Right ventricle myocardium inferior (tissue), 1 donor: ENCODE results near the gene ARHGEF18. TPM values are rescaled to one million over a fixed set of nuclear protein-coding genes. Genes with fewer than 3 reads are reported as not detected.
A peak's percentile ranks its signal among the peaks of the same experiment; 100 is the strongest.
"Not testable (repeated sequence)": the region's sequence is repeated elsewhere in the genome, so short reads cannot be mapped to it uniquely, and the experiment has no call there.

Experiments
- ATAC-seq: fragments of 200-7000 bp; cut with Tn5 transposase; one replicate; pipeline ENCODE4 v1.9.1; 2020; ENCODE audit warnings: mild to moderate bottlenecking, moderate library complexity
- DNase-seq: peaks from one replicate; pipeline ENCODE4 v3.0.0; 2021; ENCODE audit errors: missing footprints
- intact Hi-C: fragments of 100-400 bp; cut with DNase I; formaldehyde crosslinking; loops from one replicate; pipeline ENCODE4 v1.11.0; 2022
- total RNA-seq: library from RNA; stranded (reverse); fragmentation: NEBNext Ultra II Directional; extraction: Animal tissue kit (Norgen Biotek cat#: 25700); gene quantifications from one replicate; pipeline ENCODE4 v1.2.1, GENCODE V29; 2021
- donor health status: DM: no; HTN: yes; CAD: no; lungs with severe emphysema.

Gene ARHGEF18
- total RNA-seq, 1 donor from 2014 or later, result 8.5 TPM

DNA sequence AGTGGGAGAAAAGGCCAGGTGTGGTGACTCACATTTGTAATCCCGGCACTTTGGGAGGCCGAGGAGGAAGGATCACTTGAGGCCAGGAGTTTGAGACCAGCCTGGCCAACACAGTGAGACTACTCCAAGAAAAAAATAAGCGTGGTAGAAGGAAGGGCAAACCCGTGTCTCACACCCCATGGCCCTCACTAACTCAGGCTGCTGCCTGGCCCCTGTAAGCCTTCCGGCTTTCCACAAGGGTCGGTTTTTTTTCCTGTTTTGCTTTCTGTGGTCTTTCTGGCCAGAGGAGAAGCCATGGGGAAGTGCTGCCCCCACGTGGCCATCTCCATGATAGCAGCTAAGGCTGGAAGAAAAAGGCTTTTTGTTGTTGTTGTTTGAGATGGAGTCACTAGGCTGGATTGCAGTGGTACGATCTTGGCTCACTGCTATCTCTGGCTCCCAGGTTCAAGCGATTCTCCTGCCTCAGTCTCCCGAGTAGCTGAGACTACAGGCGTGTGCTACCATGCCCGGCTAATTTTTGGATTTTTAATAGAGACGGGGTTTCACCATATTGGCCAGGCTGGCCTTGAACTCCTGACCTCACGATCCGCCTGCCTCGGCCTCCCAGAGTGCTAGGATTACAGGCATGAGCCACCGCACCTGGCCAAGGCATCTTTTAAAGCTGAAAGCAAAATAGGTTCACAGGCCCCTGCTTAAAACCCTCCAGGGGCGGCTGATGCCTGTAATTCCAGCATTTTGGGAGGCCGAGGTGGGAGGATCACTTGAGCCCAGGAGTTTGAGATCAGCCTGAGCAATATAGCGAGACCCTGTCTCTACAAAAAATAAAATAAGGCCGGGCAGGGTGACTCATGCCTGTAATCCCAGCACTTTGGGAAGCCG lies 7.5 kb upstream of the ARHGEF18 start:
- DNase-seq (peak; percentile 90), ATAC-seq (peak; percentile 54)
- intact Hi-C loops, result loop anchor here (1.0 to 2.0 kb wide), 2 partner anchors 192 to 239 kb away; no protein-coding TSS in a partner anchor

GRCh38 chr19:7342143-7342542 lies 6.6 kb upstream of the ARHGEF18 start:
- intact Hi-C loops, result no loop called here

DNA sequence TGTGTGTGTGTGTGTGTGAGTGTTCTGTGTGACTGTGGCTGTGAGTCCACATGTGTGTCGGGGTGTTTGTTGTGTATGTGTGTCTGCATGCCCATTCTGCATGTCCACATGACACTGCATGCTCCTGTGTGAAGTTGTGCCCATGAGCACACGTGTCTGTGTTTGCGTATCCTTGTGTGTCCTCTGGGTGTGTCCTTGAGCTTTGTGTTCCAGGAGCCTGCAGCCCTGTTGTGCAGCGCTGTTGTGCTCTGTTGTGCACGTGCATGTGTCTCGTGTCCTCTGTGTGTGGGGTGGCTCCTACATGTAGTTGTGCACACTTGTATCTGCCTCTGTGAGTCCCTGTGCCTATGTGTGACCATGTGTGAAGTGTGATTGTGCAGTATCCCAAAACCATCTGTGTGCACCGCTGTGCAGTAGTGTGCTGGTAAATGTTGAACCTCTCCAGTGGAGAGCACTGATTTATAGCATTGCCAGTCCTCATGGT lies 2.2 kb upstream of the ARHGEF18 start:
- DNase-seq, result no peak
- intact Hi-C loops, result no loop called here
- no peak for ATAC-seq

More at GRCh38 chr19:7342143-7342542, 6.6 kb upstream of the ARHGEF18 start:
- DNase-seq (no peak), ATAC-seq (no peak)

DNA sequence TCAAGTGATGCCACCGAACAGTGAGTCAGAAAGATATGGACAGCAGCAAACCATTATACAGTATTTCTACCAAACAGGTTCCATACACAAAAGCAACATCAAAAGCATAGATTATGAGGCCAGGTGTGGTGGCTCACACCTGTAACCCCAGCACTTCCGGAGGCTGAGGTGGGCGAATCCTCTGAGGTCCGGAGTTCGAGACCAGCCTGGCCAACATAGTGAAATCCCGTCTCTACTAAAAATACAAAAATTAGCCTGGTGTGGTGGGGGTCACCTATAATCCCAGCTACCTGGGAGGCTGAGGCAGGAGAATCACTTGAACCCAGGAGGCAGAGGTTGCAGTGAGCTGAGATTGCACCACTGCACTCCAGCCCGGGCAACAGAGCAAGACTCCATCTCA lies 1.7 kb upstream of the ARHGEF18 start:
- intact Hi-C loops, DNase-seq, ATAC-seq: not testable (repeated sequence)

DNA sequence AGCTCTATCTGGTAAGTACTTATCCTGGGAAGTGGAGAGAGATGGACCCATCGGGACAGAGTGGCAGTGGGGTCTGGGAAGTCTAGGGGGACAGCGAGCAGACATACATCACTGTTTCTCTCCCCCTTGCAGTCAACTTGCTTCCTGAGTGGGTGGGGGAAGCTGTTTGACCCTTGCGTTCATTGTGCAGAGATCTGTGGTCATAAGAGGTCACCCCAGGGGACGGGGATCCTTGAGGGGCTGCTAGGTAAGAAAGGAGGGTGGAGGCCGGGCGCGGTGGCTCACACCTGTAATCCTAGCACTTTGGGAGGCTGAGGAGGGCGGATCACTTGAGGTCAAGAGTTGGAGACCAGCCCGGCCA lies 474 bp downstream of the ARHGEF18 start:
- no peak for DNase-seq
- peak; percentile 31 for ATAC-seq
- intact Hi-C loops, result no loop called here

GRCh38 chr19:7349961-7350711 lies 1.4 kb downstream of the ARHGEF18 start:
- DNase-seq, result no peak

DNA sequence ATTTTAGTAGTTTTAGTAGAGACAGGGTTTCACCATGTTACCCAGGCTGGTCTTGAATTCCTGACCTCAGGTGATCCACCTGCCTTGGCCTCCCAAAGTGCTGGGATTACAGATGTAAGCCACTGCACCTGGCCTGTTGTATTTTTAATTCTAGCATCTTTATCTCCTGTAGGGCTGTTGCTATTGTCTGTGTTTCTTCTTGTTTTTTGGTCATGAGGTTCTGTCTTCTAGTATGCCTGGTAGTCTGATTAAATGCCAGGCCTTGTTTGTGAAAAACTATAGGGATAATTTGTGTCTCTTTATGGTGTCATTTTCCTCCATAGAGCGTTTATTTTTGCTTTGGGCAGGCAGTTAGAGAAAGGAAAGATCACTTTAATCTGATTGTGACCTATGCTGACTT lies 3.1 kb downstream of the ARHGEF18 start:
- DNase-seq, result no peak
- ATAC-seq, result no peak
- intact Hi-C loops, result no loop called here

More at GRCh38 chr19:7349961-7350711, 1.4 kb downstream of the ARHGEF18 start:
- intact Hi-C loops, result no loop called here
- ATAC-seq, result no peak

DNA sequence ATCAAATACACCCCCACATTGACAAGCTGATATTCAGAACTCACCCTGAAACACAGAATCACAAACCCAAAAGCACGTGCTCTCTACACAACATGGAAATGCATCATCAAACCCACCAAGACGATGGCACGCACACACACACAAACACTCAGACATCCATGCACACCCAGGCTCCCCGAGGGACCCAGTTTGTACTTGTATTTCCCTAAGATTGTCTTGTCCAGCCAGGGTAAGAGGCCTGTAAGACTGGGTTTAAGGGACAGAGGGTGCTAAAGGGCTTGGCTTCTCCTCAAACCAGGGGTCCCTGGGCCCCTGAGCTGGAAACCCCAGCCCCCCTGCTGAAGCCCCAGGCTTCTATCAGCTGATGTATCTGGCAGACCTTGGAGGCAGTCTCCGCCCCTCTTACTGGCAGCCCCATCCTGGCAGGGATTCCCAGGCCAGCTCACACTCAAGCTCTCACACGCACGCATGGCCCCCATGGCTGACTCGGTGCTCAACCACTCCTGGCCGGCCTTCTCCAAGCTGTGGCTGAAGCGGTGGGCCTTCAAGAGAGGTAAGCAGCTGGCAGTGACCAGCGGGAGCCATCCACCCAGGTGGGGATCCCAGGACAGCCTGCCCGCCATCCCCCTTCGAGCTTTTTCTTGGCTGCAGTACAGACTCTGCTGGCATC lies 6.5 kb downstream of the ARHGEF18 start:
- DNase-seq (no peak), ATAC-seq (no peak)
- intact Hi-C loops, result loop anchor here (2.0 kb wide), 1 partner anchor 326 kb away; the partner anchor contains the start of gene TRAPPC5

DNA sequence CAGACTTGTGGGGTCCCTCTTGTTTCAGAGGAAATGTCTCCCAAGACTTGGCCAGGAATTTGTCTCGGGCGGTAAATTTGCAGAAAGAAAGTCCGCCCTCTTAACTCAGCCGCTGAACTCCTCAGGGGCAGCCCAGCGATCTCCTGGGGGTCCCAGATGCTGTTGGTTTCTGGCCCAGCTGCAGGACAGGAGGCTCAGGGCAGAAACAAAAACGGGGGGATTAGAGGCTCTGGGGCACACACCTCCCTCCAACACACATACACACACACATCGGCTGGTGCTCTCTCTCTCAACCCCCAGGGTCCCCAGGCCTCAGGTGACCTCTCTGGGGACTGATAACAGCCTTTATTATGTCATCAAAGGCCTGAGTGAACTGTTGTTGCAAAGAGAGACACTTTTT lies 7.1 kb downstream of the ARHGEF18 start:
- intact Hi-C loops, result loop anchor here (2.0 kb wide), 1 partner anchor 325 kb away; the partner anchor contains the start of gene TRAPPC5
- DNase-seq (no peak), ATAC-seq (no peak)

- no peak for ATAC-seq
- no peak for DNase-seq
- intact Hi-C loops, result no loop called here
These were observed 8.3 kb downstream of the ARHGEF18 start for GRCh38 chr19:7356899-7357627.

- intact Hi-C loops, result no loop called here
- ATAC-seq (no peak), DNase-seq (no peak)
These were observed 9.4 kb downstream of the ARHGEF18 start for GRCh38 chr19:7358102-7358597.

GRCh38 chr19:7360393-7360984 lies 11.8 kb downstream of the ARHGEF18 start:
- DNase-seq, result no peak
- intact Hi-C loops, result no loop called here
- ATAC-seq, result no peak

DNA sequence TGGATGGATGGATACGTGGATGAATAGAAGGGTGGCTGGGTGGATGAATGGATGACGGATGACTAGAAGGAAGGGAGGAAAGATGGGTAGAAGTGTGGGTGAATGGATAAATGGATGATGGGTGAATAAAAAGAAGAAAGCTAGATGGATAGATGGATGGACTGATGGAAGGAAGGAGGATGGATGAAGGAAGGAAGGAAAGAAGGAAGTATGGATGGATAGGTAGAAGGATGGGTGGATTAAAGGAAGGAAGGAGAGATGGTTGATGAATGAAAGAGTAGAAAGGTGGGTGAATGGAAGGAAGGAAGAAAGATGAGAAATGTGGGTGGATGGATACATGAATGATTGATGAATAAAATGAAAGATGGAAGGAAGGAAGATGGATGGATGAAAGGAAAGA lies 14.5 kb downstream of the ARHGEF18 start:
- no peak for ATAC-seq
- no peak for DNase-seq
- intact Hi-C loops, result no loop called here

DNA sequence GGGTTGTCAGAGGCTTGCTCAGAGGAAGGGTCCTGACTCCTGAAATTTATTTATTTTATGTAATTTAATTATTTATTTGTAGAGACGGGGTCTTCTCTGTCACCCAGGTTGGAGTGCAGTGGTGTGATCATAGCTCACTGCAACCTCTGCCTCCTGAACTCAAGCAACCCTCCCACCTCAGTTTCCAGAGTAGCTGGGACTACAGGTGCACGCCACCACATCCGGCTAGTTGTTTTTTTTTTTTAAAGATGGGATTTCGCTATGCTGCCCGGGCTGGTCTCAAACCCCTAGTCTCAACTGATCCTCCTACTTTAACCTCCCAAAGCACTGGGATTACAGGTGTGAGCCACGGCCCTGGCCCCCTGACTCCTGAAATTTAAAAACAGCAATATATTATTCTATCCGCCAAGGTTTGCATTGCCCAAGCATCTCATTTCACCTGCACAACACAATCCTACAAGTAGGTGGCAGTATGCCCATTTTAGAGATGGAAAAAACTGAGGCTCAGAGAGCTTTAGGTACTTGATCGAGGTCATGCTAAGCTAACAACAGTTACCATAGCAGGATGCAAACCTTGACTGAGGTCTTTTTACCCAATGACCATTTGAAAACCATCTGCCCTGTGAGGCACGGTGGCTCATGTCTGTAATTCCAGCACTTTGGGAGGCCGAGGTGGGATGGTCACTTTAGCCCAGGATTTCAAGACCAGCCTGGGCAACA lies 18.1 kb downstream of the ARHGEF18 start:
- no peak for DNase-seq
- ATAC-seq, result no peak
- intact Hi-C loops, result no loop called here

DNA sequence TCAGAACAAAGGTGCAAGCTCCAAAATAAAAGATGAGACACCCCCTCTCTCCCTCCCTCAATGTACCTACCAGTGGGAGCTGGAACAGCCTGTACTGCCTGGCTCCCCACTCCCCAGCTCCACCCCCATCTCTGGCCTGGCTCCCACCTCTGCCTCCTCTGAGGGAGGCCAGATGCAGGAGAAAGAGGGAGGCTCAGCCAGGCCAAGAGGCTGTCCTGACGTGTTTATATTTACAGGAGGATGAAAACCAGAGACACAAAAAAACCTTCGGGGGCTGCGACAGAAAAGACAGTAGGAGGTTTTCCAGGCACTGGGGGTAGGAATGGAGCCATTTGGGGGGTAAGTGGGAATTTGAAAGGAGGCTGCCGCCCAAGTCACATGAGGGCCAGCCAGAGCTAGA lies 19.7 kb downstream of the ARHGEF18 start:
- DNase-seq (no peak), ATAC-seq (no peak)
- intact Hi-C loops, result no loop called here

DNA sequence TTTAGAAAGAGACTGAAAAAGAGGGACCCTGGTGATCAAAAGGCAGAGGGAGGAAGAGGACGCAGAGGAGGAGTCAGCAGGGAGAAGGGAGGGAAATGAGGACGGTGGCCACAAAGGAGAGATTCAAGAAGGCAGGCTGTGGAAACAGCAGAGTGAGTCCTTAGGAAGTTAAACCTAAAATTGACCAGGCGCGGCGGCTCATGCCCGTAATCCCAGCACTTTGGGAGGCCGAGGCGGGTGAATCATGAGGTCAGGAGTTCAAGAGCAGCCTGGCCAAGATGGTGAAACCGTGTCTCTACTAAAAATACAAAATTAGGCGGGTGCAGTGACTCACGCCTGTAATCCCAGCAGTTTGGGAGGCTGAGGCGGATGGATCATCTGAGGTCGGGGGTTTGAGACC lies 20.1 kb downstream of the ARHGEF18 start:
- not testable (repeated sequence) for DNase-seq, ATAC-seq

DNA sequence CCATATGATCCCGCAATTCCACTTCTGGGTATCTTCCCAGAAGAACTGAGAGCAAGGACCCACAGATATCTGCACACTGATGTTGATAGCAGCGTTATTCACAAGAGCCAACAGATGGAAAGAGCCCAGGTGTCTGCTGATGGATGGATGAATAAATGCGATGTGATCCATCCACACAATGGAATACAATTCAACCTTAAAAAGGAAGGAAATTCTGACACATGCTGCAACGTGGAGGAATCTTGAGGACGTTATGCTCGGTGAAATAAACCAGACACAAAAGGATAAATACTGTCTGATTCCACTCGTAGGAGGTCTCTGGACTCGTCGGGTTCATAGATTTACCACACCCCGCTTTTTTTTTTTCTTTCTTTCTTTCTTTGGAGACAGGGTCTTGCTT lies 21.8 kb downstream of the ARHGEF18 start:
- DNase-seq, result no peak

More for the DNA sequence above, 20.1 kb downstream of the ARHGEF18 start:
- intact Hi-C loops, result not testable (repeated sequence)

More for the DNA sequence above, 21.8 kb downstream of the ARHGEF18 start:
- intact Hi-C loops, result no loop called here
- ATAC-seq, result no peak
